ENCODE measurements around the gene PWWP2B. TPM values are rescaled to one million over a fixed set of nuclear protein-coding genes. Genes with fewer than 3 reads are reported as not detected.

The PWWP2B gene
- total and polyA plus RNA-seq, 2 of the 8 experiments (the other 6 are each of a cell fraction or from before 2014, with no cell fraction given): 5.3 to 10.8 TPM

DNA sequence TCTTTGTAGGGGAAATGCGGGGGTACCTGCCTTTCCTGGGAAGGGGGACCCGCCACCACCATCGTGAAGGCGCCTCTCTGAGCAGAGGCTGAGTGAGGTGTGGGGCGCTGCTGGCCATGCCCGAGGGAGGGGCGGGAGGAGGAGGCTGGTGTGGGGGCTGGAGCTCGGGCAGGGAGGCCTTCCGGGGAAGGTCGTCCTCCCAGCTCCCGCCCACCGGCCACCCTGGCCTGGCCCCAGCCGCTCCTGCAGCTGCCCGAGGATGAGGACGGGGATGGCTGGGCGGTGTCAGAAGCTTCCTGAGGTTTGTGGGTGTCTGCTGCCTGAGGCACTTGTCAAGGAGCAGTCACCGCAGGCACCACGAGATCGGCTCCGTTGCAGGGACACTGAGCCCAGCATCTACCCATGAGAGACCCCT, 11.4 kb downstream of the PWWP2B start:
- peak overlapping the region in 3 of 4 experiments; percentile 7 to 45 (median 18); a peak in 3 of 8 replicates for H3K4me3 ChIP-seq (ENCODE audit: extremely low read depth in 1 of 4, insufficient read depth in 2 of 4, low read depth in 3 of 4, low read length in 4 of 4)
- H2BK5ac ChIP-seq (ENCODE audit: low read depth, low read length): peak overlapping the region; percentile 97
- H3K56ac ChIP-seq (replicated peaks; ENCODE audit: insufficient read length, low read depth, low read length): peak overlapping the region; percentile 62
- CTCF ChIA-PET (ENCODE audit: partially characterized antibody): interaction anchor here (0.9 to 1.8 kb wide), 4 partner anchors 14 to 44 kb away, joined by 3 to 6 read pairs (median 4); no protein-coding TSS in a partner anchor
- FAIRE-seq (no peak), DNase-seq (ENCODE audit: low read depth in 1 of 2, low spot score in 2 of 2) (no peak)
- peaks cover 3 to 51% (median 40%) of the 10 kb centered on the region in 4 experiments for H3K4me1 ChIP-seq (replicated peaks in 1 of 4; ENCODE audit: control insufficient read depth in 3 of 4, insufficient read depth in 4 of 4, low read length in 3 of 4)
- peak overlapping the region; percentile 100; the same call in 1 of the 2 replicates for H2AK5ac ChIP-seq (ENCODE audit: low read depth, low read length)
- peak overlapping the region; percentile 66 for H2BK15ac ChIP-seq (ENCODE audit: low read length)
- peak overlapping the region; percentile 58 for H3K14ac ChIP-seq (ENCODE audit: insufficient read length)
- peak overlapping the region in 2 of 4 experiments; percentile 42 to 57; a peak in 4 of 7 replicates for H3K9ac ChIP-seq (replicated peaks in 1 of 4; ENCODE audit: extremely low read depth in 1 of 4, low read depth in 3 of 4, low read length in 3 of 4)
- peak overlapping the region; percentile 100; the same call in 1 of the 2 replicates for H2BK12ac ChIP-seq (ENCODE audit: low read depth, low read length)
- peaks cover 6% of the 10 kb centered on the region; the same call in 1 of the 2 replicates for H3K79me1 ChIP-seq (ENCODE audit: low read depth, low read length)
- H4K20me1 ChIP-seq (replicated peaks in 1 of 2; ENCODE audit: control insufficient read depth in 1 of 2, insufficient read depth in 2 of 2, low read length in 2 of 2): peaks cover 0 to 3% of the 10 kb centered on the region in 2 experiments
- H3K4me2 ChIP-seq (ENCODE audit: insufficient read depth in 1 of 2, low read depth in 2 of 2, low read length in 2 of 2): peak overlapping the region; percentile 60 to 61
- no peaks in the 10 kb centered on the region for H3K9me3 ChIP-seq (ENCODE audit: insufficient read depth in 2 of 2, low read depth in 1 of 2, low read length in 1 of 2)
- peak overlapping the region; percentile 96 for H4K5ac ChIP-seq (ENCODE audit: insufficient read length, low read depth, low read length)
- H3K27ac ChIP-seq (ENCODE audit: low read depth, low read length): peak overlapping the region; percentile 82
- peak overlapping the region; percentile 80 for H2BK120ac ChIP-seq (replicated peaks; ENCODE audit: low read depth, low read length)
- H3K79me2 ChIP-seq (ENCODE audit: control insufficient read depth in 1 of 2, insufficient read depth in 2 of 2, low read length in 2 of 2): no peaks in the 10 kb centered on the region
- no peak overlapping the region for H3K23ac ChIP-seq (ENCODE audit: insufficient read length)
- H2AFZ ChIP-seq (ENCODE audit: low read length): no peak overlapping the region
- no peaks in the 10 kb centered on the region for H3K27me3 ChIP-seq (replicated peaks in 1 of 4; ENCODE audit: control insufficient read depth in 3 of 4, extremely low read depth in 1 of 4, insufficient read depth in 3 of 4, low read length in 3 of 4)
- 53% methylated on average over 8 of the region's 20 CpGs; no CpG with 5 or more reads in 1 of the 2 experiments for WGBS, 2 experiments (ENCODE audit: extremely low coverage in 1 of 2, insufficient coverage in 1 of 2, insufficient read length in 1 of 2, insufficient replicate concordance in 2 of 2, low coverage in 1 of 2, low lambda C conversion rate in 2 of 2, missing lambda C conversion rate in 1 of 2)
- POLR2A ChIA-PET (ENCODE audit: partially characterized antibody): interaction anchor here (0.8 to 5.6 kb wide), 4 partner anchors 11 to 37 kb away, joined by 3 to 71 read pairs (median 16); partner anchors contain the start of gene PWWP2B
- H2BK20ac ChIP-seq (ENCODE audit: low read length): peak overlapping the region; percentile 100
- H3K4ac ChIP-seq (replicated peaks; ENCODE audit: insufficient read length, low read depth, low read length): peak overlapping the region; percentile 100
- peaks cover 0 to 8% (median 2%) of the 10 kb centered on the region in 4 experiments; a peak in 3 of 8 replicates for H3K36me3 ChIP-seq (ENCODE audit: control insufficient read depth in 2 of 4, insufficient read depth in 4 of 4, low read length in 3 of 4)
- H4K8ac ChIP-seq (ENCODE audit: extremely low read depth, insufficient read depth, low read length): peak overlapping the region; percentile 92; the same call in 1 of the 2 replicates
- no peaks in the 10 kb centered on the region for H3K23me2 ChIP-seq (ENCODE audit: low read depth, low read length)
- H3K18ac ChIP-seq (ENCODE audit: extremely low read depth, low read length): peak overlapping the region; percentile 99
- peak overlapping the region; percentile 100 for H4K91ac ChIP-seq (replicated peaks; ENCODE audit: insufficient read length, low read length)
- TF ChIP-seq EGR1 (IDR thresholded peaks at IDR 0.05; ENCODE audit: borderline replicate concordance, low read depth, low read length): no peak
- TF ChIP-seq BRCA1 (IDR thresholded peaks at IDR 0.05; ENCODE audit: low read depth, low read length): no peak
- TF ChIP-seq POLR2A (IDR thresholded peaks at IDR 0.05; ENCODE audit: control extremely low read depth in 1 of 2, low read depth in 2 of 2, low read length in 2 of 2): peak in 1 of 2 experiments; percentile 5; a peak in 1 of 3 replicates
- TF ChIP-seq PHF8 (conservative IDR thresholded peaks at IDR 0.05; ENCODE audit: low read depth, low read length): no peak
- no peak for TF ChIP-seq TCF12 (IDR thresholded peaks at IDR 0.05; ENCODE audit: low read depth, low read length)
- peak; percentile 26 for TF ChIP-seq ASH2L (IDR thresholded peaks at IDR 0.05; ENCODE audit: low read length)
- no peak for TF ChIP-seq NRF1 (IDR thresholded peaks at IDR 0.05; ENCODE audit: low read depth, low read length)
- no peak for TF ChIP-seq TAF7 (optimal IDR thresholded peaks at IDR 0.05; ENCODE audit: borderline replicate concordance, low read depth, low read length)
- TF ChIP-seq RNF2 (IDR thresholded peaks at IDR 0.05; ENCODE audit: borderline replicate concordance, low read depth, low read length, missing control alignments, poor library complexity, severe bottlenecking): no peak
- TF ChIP-seq, protein P1, sequence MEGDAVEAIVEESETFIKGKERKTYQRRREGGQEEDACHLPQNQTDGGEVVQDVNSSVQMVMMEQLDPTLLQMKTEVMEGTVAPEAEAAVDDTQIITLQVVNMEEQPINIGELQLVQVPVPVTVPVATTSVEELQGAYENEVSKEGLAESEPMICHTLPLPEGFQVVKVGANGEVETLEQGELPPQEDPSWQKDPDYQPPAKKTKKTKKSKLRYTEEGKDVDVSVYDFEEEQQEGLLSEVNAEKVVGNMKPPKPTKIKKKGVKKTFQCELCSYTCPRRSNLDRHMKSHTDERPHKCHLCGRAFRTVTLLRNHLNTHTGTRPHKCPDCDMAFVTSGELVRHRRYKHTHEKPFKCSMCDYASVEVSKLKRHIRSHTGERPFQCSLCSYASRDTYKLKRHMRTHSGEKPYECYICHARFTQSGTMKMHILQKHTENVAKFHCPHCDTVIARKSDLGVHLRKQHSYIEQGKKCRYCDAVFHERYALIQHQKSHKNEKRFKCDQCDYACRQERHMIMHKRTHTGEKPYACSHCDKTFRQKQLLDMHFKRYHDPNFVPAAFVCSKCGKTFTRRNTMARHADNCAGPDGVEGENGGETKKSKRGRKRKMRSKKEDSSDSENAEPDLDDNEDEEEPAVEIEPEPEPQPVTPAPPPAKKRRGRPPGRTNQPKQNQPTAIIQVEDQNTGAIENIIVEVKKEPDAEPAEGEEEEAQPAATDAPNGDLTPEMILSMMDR (IDR thresholded peaks at IDR 0.05; ENCODE audit: control extremely low read depth in 1 of 3, insufficient read depth in 1 of 3, low read depth in 1 of 3, low read length in 3 of 3): no peak

All from H1 (cell line).